H1 (cell line): Measurements from ENCODE around the gene SSTR3. TPM values are rescaled to one million over a fixed set of nuclear protein-coding genes. Genes with fewer than 3 reads are reported as not detected.

Experiments used
- ATF2 ChIP-seq: IDR thresholded peaks from 2 replicates; pipeline ENCODE4 v1.6.1; 2012; ENCODE audit warnings: low read length, inconsistent platforms
- BACH1 ChIP-seq: IDR thresholded peaks from 2 replicates; pipeline ENCODE4 v1.6.1; 2012; ENCODE audit warnings: low read length, improper control_type of control experiment
- CBX8 ChIP-seq: fragments of 300-800, 300-1000 bp; sonication (generic); IDR thresholded peaks from 2 replicates; pipeline ENCODE4 v1.7.1; 2016; ENCODE audit warnings: low read depth, low read length, borderline replicate concordance
- RBBP5 ChIP-seq: IDR thresholded peaks from 2 replicates; pipeline ENCODE4 v1.7.1; 2012; ENCODE audit warnings: low read depth, mild to moderate bottlenecking, inconsistent platforms, low read length, moderate library complexity, borderline replicate concordance
- RNF2 ChIP-seq: fragments of 200-900, 300-1000 bp; sonication (generic); IDR thresholded peaks from 2 replicates; pipeline ENCODE4 v1.7.1; 2016; ENCODE audit warnings: borderline replicate concordance, low read depth, mild to moderate bottlenecking, antibody characterized with exemption, low read length; ENCODE audit not compliant: poor library complexity, severe bottlenecking; ENCODE audit errors: missing control alignments
- TAF1 ChIP-seq: IDR thresholded peaks from 2 replicates; pipeline ENCODE4 v1.6.1; 2011; ENCODE audit warnings: mild to moderate bottlenecking, low read depth, low read length
- TCF12 ChIP-seq: IDR thresholded peaks from 2 replicates; pipeline ENCODE4 v1.6.1; 2011; ENCODE audit warnings: low read depth, mild to moderate bottlenecking, low read length
- polyA plus RNA-seq, 7 experiments: library from polyadenylated mRNA; depleted of rRNA in 3 of 7; stranded (reverse) in 5 of 7; unstranded in 2 of 7; fragments of >200 nt in 5 of 7; fragments of 200-250 nt in 2 of 7; gene quantifications; 1 replicate in 5 of 7; 2 replicates in 1 of 7; 4 replicates in 1 of 7; pipeline versions ENCODE4 v1.2.1 to v1.2.3, GENCODE V29; 2011 to 2013; ENCODE audit warnings: missing spikeins in 2 of 7, mixed read lengths in 2 of 7
- total RNA-seq: library from RNA; stranded (reverse); fragmentation: NEBNext Ultra II Directional; extraction: Animal tissue kit (Norgen Biotek cat#: 25700); gene quantifications from 2 replicates; pipeline ENCODE4 v1.2.1, GENCODE V29; 2021
- TF ChIP-seq, protein P1 (sequence below): fragments of 300-600 bp; sonication (generic); IDR thresholded peaks from 2 replicates; pipeline ENCODE4 v1.7.1; 2012; ENCODE audit warnings: low read length, moderate library complexity, mild to moderate bottlenecking, inconsistent platforms; ENCODE audit not compliant: insufficient replicate concordance

SSTR3 gene
- total and polyA plus RNA-seq, 2 of the 8 experiments (the other 6 are each of a cell fraction or from before 2014, with no cell fraction given): 0.22 to 0.77 TPM

GRCh38 chr22:37164505-37164887, 47.8 kb downstream of the SSTR3 start (continued):
- TF ChIP-seq, protein P1, sequence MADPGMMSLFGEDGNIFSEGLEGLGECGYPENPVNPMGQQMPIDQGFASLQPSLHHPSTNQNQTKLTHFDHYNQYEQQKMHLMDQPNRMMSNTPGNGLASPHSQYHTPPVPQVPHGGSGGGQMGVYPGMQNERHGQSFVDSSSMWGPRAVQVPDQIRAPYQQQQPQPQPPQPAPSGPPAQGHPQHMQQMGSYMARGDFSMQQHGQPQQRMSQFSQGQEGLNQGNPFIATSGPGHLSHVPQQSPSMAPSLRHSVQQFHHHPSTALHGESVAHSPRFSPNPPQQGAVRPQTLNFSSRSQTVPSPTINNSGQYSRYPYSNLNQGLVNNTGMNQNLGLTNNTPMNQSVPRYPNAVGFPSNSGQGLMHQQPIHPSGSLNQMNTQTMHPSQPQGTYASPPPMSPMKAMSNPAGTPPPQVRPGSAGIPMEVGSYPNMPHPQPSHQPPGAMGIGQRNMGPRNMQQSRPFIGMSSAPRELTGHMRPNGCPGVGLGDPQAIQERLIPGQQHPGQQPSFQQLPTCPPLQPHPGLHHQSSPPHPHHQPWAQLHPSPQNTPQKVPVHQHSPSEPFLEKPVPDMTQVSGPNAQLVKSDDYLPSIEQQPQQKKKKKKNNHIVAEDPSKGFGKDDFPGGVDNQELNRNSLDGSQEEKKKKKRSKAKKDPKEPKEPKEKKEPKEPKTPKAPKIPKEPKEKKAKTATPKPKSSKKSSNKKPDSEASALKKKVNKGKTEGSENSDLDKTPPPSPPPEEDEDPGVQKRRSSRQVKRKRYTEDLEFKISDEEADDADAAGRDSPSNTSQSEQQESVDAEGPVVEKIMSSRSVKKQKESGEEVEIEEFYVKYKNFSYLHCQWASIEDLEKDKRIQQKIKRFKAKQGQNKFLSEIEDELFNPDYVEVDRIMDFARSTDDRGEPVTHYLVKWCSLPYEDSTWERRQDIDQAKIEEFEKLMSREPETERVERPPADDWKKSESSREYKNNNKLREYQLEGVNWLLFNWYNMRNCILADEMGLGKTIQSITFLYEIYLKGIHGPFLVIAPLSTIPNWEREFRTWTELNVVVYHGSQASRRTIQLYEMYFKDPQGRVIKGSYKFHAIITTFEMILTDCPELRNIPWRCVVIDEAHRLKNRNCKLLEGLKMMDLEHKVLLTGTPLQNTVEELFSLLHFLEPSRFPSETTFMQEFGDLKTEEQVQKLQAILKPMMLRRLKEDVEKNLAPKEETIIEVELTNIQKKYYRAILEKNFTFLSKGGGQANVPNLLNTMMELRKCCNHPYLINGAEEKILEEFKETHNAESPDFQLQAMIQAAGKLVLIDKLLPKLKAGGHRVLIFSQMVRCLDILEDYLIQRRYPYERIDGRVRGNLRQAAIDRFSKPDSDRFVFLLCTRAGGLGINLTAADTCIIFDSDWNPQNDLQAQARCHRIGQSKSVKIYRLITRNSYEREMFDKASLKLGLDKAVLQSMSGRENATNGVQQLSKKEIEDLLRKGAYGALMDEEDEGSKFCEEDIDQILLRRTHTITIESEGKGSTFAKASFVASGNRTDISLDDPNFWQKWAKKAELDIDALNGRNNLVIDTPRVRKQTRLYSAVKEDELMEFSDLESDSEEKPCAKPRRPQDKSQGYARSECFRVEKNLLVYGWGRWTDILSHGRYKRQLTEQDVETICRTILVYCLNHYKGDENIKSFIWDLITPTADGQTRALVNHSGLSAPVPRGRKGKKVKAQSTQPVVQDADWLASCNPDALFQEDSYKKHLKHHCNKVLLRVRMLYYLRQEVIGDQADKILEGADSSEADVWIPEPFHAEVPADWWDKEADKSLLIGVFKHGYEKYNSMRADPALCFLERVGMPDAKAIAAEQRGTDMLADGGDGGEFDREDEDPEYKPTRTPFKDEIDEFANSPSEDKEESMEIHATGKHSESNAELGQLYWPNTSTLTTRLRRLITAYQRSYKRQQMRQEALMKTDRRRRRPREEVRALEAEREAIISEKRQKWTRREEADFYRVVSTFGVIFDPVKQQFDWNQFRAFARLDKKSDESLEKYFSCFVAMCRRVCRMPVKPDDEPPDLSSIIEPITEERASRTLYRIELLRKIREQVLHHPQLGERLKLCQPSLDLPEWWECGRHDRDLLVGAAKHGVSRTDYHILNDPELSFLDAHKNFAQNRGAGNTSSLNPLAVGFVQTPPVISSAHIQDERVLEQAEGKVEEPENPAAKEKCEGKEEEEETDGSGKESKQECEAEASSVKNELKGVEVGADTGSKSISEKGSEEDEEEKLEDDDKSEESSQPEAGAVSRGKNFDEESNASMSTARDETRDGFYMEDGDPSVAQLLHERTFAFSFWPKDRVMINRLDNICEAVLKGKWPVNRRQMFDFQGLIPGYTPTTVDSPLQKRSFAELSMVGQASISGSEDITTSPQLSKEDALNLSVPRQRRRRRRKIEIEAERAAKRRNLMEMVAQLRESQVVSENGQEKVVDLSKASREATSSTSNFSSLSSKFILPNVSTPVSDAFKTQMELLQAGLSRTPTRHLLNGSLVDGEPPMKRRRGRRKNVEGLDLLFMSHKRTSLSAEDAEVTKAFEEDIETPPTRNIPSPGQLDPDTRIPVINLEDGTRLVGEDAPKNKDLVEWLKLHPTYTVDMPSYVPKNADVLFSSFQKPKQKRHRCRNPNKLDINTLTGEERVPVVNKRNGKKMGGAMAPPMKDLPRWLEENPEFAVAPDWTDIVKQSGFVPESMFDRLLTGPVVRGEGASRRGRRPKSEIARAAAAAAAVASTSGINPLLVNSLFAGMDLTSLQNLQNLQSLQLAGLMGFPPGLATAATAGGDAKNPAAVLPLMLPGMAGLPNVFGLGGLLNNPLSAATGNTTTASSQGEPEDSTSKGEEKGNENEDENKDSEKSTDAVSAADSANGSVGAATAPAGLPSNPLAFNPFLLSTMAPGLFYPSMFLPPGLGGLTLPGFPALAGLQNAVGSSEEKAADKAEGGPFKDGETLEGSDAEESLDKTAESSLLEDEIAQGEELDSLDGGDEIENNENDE: no peak
- no peak for TF ChIP-seq TAF1
- TF ChIP-seq BACH1: no peak
- TF ChIP-seq ATF2: no peak
- TF ChIP-seq TCF12: no peak
- no peak for TF ChIP-seq RBBP5
- no peak for TF ChIP-seq RNF2
- TF ChIP-seq CBX8: no peak
